8988T (cell line): ENCODE measurements around the gene FAM171A1.

ENCODE experiments used
- DNase-seq: peaks from one replicate; pipeline ENCODE4 v3.0.0; 2011

Gene FAM171A1

DNA sequence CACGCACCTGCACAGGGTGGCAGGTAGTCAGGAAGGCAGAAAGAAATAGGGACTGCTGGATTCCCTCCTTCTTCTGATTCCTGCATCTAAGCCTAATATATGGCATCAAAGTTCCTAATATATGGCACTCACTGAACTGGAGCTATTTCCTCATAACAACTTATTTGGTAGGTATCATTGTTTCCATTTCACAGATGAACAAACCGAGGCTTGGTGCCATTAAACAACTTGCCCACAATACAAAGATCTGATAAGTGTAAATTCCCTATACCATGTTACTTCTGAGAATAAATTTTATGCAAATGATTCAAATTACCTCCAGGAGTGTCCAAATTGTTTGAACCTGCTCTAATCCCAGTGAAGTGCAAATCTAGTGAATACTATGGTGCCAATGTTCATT lies 2.1 kb upstream of the FAM171A1 start:
- DNase-seq: no peak

DNA sequence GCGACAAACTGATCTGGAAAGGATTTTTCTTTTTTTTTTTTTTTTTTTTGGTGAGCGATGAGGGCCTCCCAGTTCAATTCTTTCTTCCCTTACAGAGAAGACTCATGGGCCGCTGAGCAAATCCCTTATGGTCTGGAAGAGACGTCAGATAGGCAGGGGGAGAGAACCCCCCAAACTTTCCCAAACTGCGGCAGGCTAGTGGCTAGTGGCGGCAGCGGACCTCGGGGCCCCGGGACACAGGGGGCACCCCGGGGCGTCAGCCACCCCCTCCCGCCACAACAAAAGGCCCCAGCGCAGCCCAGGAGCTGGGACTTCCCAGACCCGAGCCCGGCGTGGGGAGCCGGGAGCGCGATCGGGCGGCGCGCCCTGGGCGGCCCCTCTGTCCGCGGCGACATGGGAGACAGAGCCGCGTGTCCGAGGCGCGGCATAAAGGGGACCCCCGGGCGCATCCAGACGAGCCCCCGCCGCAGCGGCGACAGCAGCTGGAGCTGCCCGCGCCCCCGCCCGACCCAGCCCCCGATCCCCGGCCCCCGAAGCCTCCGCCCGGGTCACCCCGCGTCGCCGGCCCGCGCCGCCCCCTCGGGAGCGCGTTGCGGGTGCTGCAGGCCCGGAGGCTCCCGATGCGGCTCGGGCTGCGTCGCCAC lies 755 bp downstream of the FAM171A1 start:
- peak; percentile 65 for DNase-seq

GRCh38 chr10:15369256-15370211 lies 1.6 kb downstream of the FAM171A1 start:
- peak; percentile 53 for DNase-seq

GRCh38 chr10:15368101-15368855 lies 2.8 kb downstream of the FAM171A1 start:
- DNase-seq: no peak

DNA sequence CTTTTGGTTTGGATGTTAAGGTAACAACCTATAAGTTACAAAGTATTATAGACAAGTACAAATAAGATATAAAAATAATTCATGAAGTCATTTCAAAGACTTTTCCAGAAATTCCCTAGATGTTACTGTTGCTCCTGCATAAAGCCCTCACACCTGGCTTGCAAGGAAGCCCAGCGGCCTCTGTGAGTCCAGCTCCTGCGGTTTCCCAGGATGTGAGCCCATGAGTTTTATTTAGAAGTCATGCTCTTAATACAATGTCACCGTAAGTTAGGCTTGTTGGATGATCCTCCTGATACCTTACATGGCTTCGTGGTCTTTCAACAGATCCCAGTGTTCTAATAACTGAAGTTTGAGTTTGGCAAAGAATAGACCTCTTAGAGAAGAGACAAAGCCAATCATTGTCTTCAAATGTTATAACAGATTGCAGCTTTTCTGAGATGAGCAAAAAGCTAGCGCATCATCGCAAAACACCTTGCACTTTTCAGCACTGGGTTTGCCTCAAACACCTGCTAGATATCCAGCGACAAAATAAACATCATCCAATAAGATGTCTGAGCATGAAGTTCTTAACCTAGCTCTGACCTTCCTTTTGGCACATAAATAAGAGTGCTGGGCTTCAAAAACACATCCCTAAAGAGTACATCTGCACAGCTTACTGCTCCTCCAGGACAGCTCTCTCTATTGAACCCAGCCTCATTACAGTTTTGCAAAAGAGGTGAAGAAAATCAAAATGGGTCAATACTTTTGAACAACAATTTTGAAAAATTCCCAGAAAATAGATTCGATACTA lies 3.6 kb downstream of the FAM171A1 start:
- no peak for DNase-seq

DNA sequence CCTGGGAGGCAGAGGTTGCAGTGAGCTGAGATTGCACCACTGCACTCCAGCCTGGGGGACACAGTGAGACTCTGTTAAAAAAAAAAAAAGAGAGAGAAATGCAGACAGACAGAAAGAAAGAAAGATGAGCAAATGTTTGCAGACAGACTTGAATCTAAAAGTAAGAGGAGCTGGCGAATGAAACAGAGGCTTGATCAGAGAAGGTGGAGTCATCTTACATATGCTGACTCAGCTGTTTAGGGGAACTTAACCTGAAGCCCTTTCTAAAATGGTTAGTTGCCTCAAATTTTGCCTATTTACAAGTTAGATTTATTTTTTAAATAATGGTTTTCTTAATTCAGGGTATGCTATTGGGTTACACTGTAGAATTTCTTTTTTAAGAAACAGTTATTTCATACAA lies 5.4 kb downstream of the FAM171A1 start:
- DNase-seq: no peak

- no peak for DNase-seq
These were observed 7.1 kb downstream of the FAM171A1 start for GRCh38 chr10:15364001-15364400.

DNA sequence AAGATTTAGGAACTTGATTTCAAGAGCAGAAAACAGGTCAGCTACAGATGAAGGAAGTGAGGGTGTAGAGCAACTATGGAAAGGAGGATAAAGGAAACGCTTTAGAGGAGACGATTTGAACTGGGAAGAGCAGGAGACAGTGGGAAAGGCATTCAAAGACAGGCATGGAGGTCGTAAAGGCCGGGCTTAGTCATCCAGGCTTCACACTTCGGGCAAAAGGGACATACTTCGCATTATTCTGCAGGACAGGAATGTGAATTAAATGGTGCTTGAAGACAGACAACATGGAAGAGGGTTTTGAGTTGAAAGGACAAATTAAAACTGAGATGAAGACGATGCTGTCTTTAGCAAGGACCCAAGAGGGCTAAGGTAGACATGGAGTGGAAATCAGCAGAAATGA lies 8.1 kb downstream of the FAM171A1 start:
- DNase-seq: no peak

- no peak for DNase-seq
These were observed 10.0 kb downstream of the FAM171A1 start for GRCh38 chr10:15361131-15361530.

- DNase-seq: no peak
These were observed 10.5 kb downstream of the FAM171A1 start for GRCh38 chr10:15360566-15360965.

- DNase-seq: no peak
These were observed 17.5 kb downstream of the FAM171A1 start for GRCh38 chr10:15353471-15354017.

GRCh38 chr10:15352836-15353235 lies 18.3 kb downstream of the FAM171A1 start:
- no peak for DNase-seq

DNA sequence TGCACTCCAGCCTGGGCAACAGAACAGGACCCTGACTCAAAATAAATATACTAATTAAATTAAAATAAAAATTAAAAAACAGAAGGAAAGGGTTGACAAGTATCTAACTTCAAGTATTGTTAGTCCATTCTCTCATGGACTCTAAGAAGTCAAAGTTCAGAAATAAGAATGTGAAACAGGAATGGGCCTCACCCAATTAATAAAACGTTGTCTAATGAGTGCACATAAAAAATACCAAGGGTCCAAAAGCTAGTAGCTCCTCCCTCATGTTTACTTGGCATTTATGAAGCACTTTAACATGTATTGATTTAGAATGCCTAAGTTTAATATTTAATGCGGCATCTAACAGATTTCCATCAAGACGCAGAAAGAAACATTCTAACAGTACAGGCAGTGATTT lies 18.9 kb downstream of the FAM171A1 start:
- no peak for DNase-seq

GRCh38 chr10:15351099-15351820 lies 19.8 kb downstream of the FAM171A1 start:
- DNase-seq: no peak

DNA sequence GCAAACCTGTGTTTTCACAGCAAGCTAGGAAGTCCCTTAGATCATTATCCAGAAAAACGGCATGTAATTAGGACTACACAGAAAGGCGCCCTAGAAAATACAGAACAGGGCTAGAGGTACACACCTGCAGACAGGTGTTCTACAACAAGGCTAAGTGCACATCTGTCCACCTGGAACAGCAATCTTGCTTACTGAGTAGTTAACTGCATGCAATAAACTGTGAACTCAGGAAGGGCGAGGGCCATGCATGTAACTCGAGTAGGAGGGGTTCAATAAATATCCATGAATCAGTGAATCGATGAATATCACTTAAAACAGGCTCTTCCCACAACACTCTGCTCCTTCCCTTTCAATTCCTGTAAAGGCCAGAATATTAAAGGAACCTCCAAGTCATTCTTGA lies 22.0 kb downstream of the FAM171A1 start:
- DNase-seq: no peak

GRCh38 chr10:15348579-15348978 lies 22.5 kb downstream of the FAM171A1 start:
- no peak for DNase-seq

- DNase-seq: no peak
These were observed 23.9 kb downstream of the FAM171A1 start for GRCh38 chr10:15347150-15347549.

DNA sequence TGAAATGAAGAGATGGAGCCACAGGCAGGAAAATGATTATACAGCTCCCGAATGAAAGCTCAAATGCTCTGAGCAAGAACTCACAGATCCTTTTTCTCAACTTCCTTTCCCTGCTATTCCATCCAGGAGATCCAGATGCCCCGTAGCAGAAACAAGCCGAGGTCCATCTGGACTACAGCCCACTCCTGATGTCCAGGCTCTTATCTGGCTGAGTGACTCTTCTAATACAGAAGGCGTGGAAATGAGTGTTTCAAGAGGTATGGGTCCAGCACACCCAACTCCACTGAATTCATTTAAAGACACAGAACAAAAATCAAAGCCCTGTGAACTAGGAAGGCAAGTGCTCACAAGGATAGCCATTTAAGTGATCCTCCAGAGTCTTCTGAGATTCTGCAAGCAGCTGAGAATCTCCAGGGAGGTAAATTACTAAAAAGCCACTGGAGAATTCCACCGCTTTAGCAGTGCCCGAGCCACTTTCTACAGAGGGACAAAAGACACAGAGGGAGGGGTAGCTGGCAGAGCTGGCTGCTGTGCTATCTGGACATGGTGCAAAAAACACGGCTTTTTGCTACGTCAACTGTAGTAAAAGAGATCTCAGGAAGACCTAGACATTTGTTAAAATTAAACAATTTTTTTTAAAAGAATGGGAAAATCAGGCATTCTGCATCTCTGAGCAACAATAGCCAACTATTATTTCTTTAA lies 24.5 kb downstream of the FAM171A1 start:
- DNase-seq: no peak

DNA sequence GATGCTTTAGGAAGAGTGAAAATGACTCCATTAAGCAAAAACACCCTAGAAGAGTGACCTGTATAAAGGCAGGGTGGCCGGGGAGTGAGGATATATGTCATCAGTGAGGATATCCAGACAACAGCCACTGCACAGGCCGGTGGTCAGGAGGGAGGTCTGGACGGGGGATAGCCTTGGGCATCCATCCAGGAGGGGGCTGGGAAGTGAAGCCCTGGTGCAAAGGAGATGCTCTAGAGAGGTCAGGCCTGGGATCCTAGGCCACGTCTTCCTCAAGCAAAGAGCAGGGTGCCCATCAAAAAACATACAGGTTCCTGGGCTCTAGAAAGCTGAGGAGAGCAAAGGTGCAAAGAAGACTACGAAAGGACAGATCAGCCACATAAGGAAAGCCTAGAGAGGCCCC lies 25.6 kb downstream of the FAM171A1 start:
- no peak for DNase-seq

- no peak for DNase-seq
These were observed 26.2 kb downstream of the FAM171A1 start for GRCh38 chr10:15344876-15345285.

GRCh38 chr10:15344256-15344875 lies 26.7 kb downstream of the FAM171A1 start:
- no peak for DNase-seq
